Measurements from ENCODE around the gene LRFN5.
"Not testable (repeated sequence)": the region's sequence is repeated elsewhere in the genome, so short reads cannot be mapped to it uniquely, and the experiment has no call there.

Gene LRFN5

DNA sequence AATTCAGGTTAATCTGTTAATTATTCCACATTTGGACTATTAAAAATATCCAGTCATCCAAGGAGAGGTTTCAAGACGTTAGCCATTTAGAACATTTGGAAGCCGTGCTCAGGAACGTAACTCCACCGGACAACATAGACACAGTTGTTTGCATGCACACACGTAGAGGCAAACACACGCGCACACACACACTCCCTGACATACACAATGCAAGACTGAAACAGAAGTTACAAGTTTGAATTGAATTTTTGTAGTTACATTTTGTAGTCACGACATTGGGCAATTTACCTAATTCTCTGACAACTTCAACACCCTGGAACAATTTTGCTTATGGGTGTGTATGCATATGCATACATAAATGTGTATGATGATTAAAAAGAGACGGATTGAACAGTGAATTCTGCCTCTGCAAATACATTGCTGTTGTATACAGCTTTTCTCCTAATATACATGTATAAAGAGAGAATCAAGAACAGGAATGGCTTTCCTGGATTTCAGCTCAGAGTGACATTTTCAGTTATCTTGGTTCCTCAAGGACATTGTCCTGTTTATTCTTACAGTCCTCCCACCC lies 298.8 kb downstream of the LRFN5 start:
- no peaks in the 10 kb centered on the region for H3K36me3 ChIP-seq
- H3K9me3 ChIP-seq, result no peaks in the 10 kb centered on the region; the same call in 1 of the 2 replicates
- no peaks in the 10 kb centered on the region for H3K4me1 ChIP-seq
- DNase-seq, result no peak
- H3K27me3 ChIP-seq, result no peaks in the 10 kb centered on the region
- TF ChIP-seq, protein P1, sequence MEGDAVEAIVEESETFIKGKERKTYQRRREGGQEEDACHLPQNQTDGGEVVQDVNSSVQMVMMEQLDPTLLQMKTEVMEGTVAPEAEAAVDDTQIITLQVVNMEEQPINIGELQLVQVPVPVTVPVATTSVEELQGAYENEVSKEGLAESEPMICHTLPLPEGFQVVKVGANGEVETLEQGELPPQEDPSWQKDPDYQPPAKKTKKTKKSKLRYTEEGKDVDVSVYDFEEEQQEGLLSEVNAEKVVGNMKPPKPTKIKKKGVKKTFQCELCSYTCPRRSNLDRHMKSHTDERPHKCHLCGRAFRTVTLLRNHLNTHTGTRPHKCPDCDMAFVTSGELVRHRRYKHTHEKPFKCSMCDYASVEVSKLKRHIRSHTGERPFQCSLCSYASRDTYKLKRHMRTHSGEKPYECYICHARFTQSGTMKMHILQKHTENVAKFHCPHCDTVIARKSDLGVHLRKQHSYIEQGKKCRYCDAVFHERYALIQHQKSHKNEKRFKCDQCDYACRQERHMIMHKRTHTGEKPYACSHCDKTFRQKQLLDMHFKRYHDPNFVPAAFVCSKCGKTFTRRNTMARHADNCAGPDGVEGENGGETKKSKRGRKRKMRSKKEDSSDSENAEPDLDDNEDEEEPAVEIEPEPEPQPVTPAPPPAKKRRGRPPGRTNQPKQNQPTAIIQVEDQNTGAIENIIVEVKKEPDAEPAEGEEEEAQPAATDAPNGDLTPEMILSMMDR (IDR thresholded peaks at IDR 0.05; ENCODE audit: low read depth, low read length), result no peak
- H3K4me3 ChIP-seq (ENCODE audit: low read depth, low read length), result no peak overlapping the region

DNA sequence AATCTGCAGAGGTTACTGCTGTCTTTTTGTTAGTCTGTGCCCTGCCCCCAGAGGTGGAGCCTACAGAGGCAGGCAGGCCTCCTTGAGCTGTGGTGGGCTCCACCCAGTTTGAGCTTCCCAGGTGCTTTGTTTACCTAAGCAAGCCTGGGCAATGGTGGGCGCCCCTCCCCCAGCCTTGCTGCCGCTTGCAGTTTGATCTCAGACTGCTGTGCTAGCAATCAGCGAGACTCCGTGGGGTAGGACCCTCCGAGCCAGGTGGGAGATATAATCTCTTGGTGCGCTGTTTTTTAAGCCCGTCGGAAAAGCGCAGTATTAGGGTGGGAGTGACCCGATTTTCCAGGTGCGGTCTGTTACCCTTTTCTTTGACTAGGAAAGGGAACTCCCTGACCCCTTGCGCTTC lies 304.5 kb downstream of the LRFN5 start:
- not testable (repeated sequence) for H3K9me3 ChIP-seq; H3K4me3 ChIP-seq (ENCODE audit: low read depth, low read length); H3K36me3 ChIP-seq; DNase-seq; H3K27me3 ChIP-seq; H3K4me1 ChIP-seq

- TF ChIP-seq, protein P1 (IDR thresholded peaks at IDR 0.05; ENCODE audit: low read depth, low read length), result no peak
- Histone ChIP-seq H3K4me3 (ENCODE audit: low read depth, low read length) (no peak overlapping the region), H3K9me3 (no peaks in the 10 kb centered on the region), H3K27me3 (no peaks in the 10 kb centered on the region), H3K4me1 (no peaks in the 10 kb centered on the region), H3K36me3 (no peaks in the 10 kb centered on the region)
- DNase-seq, result no peak
These were observed 306.7 kb downstream of the LRFN5 start for GRCh38 chr14:41913398-41913797.

DNA sequence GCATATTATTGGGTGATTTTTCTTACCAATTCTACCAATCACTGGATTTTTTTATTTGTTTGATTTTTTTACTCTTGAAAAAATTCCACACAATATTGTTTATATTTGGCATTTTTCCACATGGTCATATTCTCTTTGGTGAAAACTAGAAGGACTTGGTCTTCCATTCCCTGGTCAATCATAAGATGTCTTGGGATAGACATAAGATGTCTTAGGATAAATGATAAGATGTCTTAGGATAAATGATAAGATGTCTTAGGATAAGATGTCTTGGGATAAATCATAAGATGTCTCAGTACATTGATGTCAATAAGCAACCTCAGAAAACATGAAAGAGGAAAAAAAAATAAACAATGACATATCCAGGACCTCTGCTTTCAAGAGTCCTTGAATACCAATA lies 309.1 kb downstream of the LRFN5 start:
- H3K9me3 ChIP-seq, result no peaks in the 10 kb centered on the region
- H3K36me3 ChIP-seq, result no peaks in the 10 kb centered on the region
- H3K27me3 ChIP-seq, result no peaks in the 10 kb centered on the region
- no peaks in the 10 kb centered on the region for H3K4me1 ChIP-seq
- H3K4me3 ChIP-seq (ENCODE audit: low read depth, low read length), result no peak overlapping the region
- DNase-seq, result no peak
- TF ChIP-seq, protein P1 (IDR thresholded peaks at IDR 0.05; ENCODE audit: low read depth, low read length), result no peak

GRCh38 chr14:41916313-41916712 lies 309.6 kb downstream of the LRFN5 start:
- Histone ChIP-seq H3K36me3 (no peaks in the 10 kb centered on the region), H3K4me1 (no peaks in the 10 kb centered on the region), H3K27me3 (no peaks in the 10 kb centered on the region), H3K4me3 (ENCODE audit: low read depth, low read length) (no peak overlapping the region), H3K9me3 (no peaks in the 10 kb centered on the region)
- TF ChIP-seq, protein P1 (IDR thresholded peaks at IDR 0.05; ENCODE audit: low read depth, low read length), result no peak
- no peak for DNase-seq

GRCh38 chr14:41925409-41925808 lies 318.7 kb downstream of the LRFN5 start:
- no peak overlapping the region for H3K4me3 ChIP-seq (ENCODE audit: low read depth, low read length)
- no peaks in the 10 kb centered on the region for H3K27me3 ChIP-seq
- H3K36me3 ChIP-seq, result no peaks in the 10 kb centered on the region
- DNase-seq, result no peak
- H3K4me1 ChIP-seq, result no peaks in the 10 kb centered on the region
- TF ChIP-seq, protein P1 (IDR thresholded peaks at IDR 0.05; ENCODE audit: low read depth, low read length), result no peak
- H3K9me3 ChIP-seq, result no peaks in the 10 kb centered on the region
